Natural killer cell (primary cell): ENCODE measurements around the gene FDPS. TPM values are rescaled to one million over a fixed set of nuclear protein-coding genes. Genes with fewer than 3 reads are reported as not detected.

Experiments
- ATAC-seq, 3 donors: fragments of 150-1000 bp in 2 of 3; fragments of 200-7000 bp in 1 of 3; cut with Tn5 transposase; 1 replicate in 1 of 3; 2 replicates in 2 of 3; pipeline ENCODE4 v1.10.0; 2021; ENCODE audit warnings: mild to moderate bottlenecking in 2 of 3, moderate library complexity in 2 of 3
- DNase-seq, 2 donors: peaks; one replicate each; pipeline versions ENCODE4 v3.0.0 to v3.0.0-alpha.2; 2013 to 2021; ENCODE audit warnings: mixed read lengths in 1 of 2
- H3K27ac ChIP-seq: one replicate; pipeline ENCODE4 v1.5.1; 2013; ENCODE audit warnings: mild to moderate bottlenecking, low read length
- H3K27me3 ChIP-seq: one replicate; pipeline ENCODE4 v1.6.1; 2013; ENCODE audit warnings: low read length; ENCODE audit not compliant: control insufficient read depth, insufficient read depth
- H3K36me3 ChIP-seq: one replicate; pipeline ENCODE4 v1.6.1; 2013; ENCODE audit warnings: low read length; ENCODE audit not compliant: control insufficient read depth, insufficient read depth
- H3K4me1 ChIP-seq: one replicate; pipeline ENCODE4 v1.6.1; 2013; ENCODE audit warnings: low read length; ENCODE audit not compliant: control insufficient read depth, insufficient read depth
- H3K4me3 ChIP-seq: one replicate; pipeline ENCODE4 v1.5.1; 2013; ENCODE audit warnings: low read length
- H3K9me3 ChIP-seq: one replicate; pipeline ENCODE4 v1.6.1; 2013; ENCODE audit warnings: low read length; ENCODE audit not compliant: control insufficient read depth, insufficient read depth
- H3K27ac Mint-ChIP-seq, 2 donors: one replicate each; pipeline ENCODE4 v1.8.0; 2022; ENCODE audit warnings: mild to moderate bottlenecking in 2 of 2, mixed read lengths in 2 of 2, moderate library complexity in 1 of 2
- H3K27me3 Mint-ChIP-seq, 2 donors: one replicate each; pipeline ENCODE4 v1.8.0; 2022; ENCODE audit warnings: low read depth in 2 of 2, mixed read lengths in 2 of 2
- H3K36me3 Mint-ChIP-seq: one replicate; pipeline ENCODE4 v1.8.0; 2022; ENCODE audit warnings: mixed read lengths
- H3K4me1 Mint-ChIP-seq, 2 donors: one replicate each; pipeline ENCODE4 v1.8.0; 2022; ENCODE audit warnings: mixed read lengths in 2 of 2
- H3K4me3 Mint-ChIP-seq: one replicate; pipeline ENCODE4 v1.8.0; 2022; ENCODE audit warnings: mild to moderate bottlenecking, moderate library complexity, mixed read lengths
- H3K9me3 Mint-ChIP-seq, 2 donors: one replicate each; pipeline ENCODE4 v1.8.0; 2022; ENCODE audit warnings: mixed read lengths in 2 of 2
- CTCF ChIP-seq: fragments of 200-600 bp; IDR thresholded peaks from one replicate; pipeline ENCODE4 v1.8.0; 2022; ENCODE audit warnings: antibody characterized with exemption
- WGBS: methylation state at CpG from one replicate; pipeline ENCODE4 v1.1.7; 2013; ENCODE audit warnings: missing lambda C conversion rate; ENCODE audit not compliant: insufficient coverage; 5-methylcytosine and 5-hydroxymethylcytosine counted together
- intact Hi-C: fragments of 100-400 bp; cut with micrococcal nuclease; formaldehyde crosslinking; loops from one replicate; pipeline ENCODE4 v1.14.2; 2022
- total RNA-seq, 4 donors: library from RNA; stranded (reverse); fragments of 120-200 nt in 1 of 4; gene quantifications; one replicate each; pipeline versions ENCODE4 v1.2.3 to v1.2.4, GENCODE V29; 2013 to 2022

The FDPS gene
- total RNA-seq, 3 donors from 2014 or later (not counting 1 experiment from before 2014, with no cell fraction given): 105 to 110 (median 105) TPM

- peak overlapping the region; percentile 96 for H3K4me3 Mint-ChIP-seq
- DNase-seq (peak; percentile 79 to 93), ATAC-seq (peak; percentile 78 to 90 (median 81))
- no peaks in the 10 kb centered on the region for H3K9me3 Mint-ChIP-seq
- no peaks in the 10 kb centered on the region for H3K36me3 Mint-ChIP-seq
- no peaks in the 10 kb centered on the region for H3K27me3 ChIP-seq
- no peaks in the 10 kb centered on the region for H3K27me3 Mint-ChIP-seq
- H3K9me3 ChIP-seq: no peaks in the 10 kb centered on the region
- TF ChIP-seq CTCF: no peak
- peaks cover 38% of the 10 kb centered on the region for H3K4me1 ChIP-seq
- peak overlapping the region; percentile 74 to 79 for H3K27ac Mint-ChIP-seq
- H3K4me1 Mint-ChIP-seq: peaks cover 21 to 49% of the 10 kb centered on the region in 2 donors
- H3K27ac ChIP-seq: peak overlapping the region; percentile 89
- WGBS: under 1% methylated on average over 44 of the region's 44 CpGs
- intact Hi-C loops: loop anchor here (5.0 kb wide), 1 partner anchor 238 kb away; the partner anchor contains the start of gene ASH1L
- peak overlapping the region; percentile 99 for H3K4me3 ChIP-seq
- no peaks in the 10 kb centered on the region for H3K36me3 ChIP-seq
Measured at GRCh38 chr1:155324037-155324716, 15.5 kb downstream of the FDPS start.

GRCh38 chr1:155324717-155325602, 16.3 kb downstream of the FDPS start:
- Histone ChIP-seq H3K27me3 (no peaks in the 10 kb centered on the region), H3K4me1 (peaks cover 38% of the 10 kb centered on the region), H3K4me3 (peak overlapping the region; percentile 99), H3K36me3 (peaks cover 2% of the 10 kb centered on the region), H3K9me3 (no peaks in the 10 kb centered on the region), H3K27ac (peak overlapping the region; percentile 49)
- H3K4me1 Mint-ChIP-seq: peaks cover 19 to 44% of the 10 kb centered on the region in 2 donors
- 26% methylated on average over 59 of the region's 59 CpGs for WGBS
- H3K4me3 Mint-ChIP-seq: peak overlapping the region; percentile 96
- no peaks in the 10 kb centered on the region for H3K36me3 Mint-ChIP-seq
- H3K9me3 Mint-ChIP-seq: no peaks in the 10 kb centered on the region
- peak; percentile 29 for TF ChIP-seq CTCF
- peak overlapping the region; percentile 74 to 79 for H3K27ac Mint-ChIP-seq
- DNase-seq (peak in 1 of 2 donors; percentile 43), ATAC-seq (peak in 1 of 3 donors; percentile 1)
- intact Hi-C loops: loop anchor here (5.0 kb wide), 1 partner anchor 237 kb away; the partner anchor contains the start of gene ASH1L
- no peaks in the 10 kb centered on the region for H3K27me3 Mint-ChIP-seq

GRCh38 chr1:155325603-155325893, 16.9 kb downstream of the FDPS start:
- no peak overlapping the region for H3K4me3 ChIP-seq
- Mint-ChIP-seq H3K4me1 (peaks cover 13 to 38% of the 10 kb centered on the region in 2 donors), H3K9me3 (no peaks in the 10 kb centered on the region), H3K27me3 (no peaks in the 10 kb centered on the region), H3K27ac (peak overlapping the region; percentile 31 to 74), H3K36me3 (no peaks in the 10 kb centered on the region), H3K4me3 (peak overlapping the region; percentile 67)
- intact Hi-C loops: no loop called here
- no peaks in the 10 kb centered on the region for H3K27me3 ChIP-seq
- 92% methylated on average over 6 of the region's 6 CpGs for WGBS
- no peak overlapping the region for H3K27ac ChIP-seq
- H3K36me3 ChIP-seq: peaks cover 5% of the 10 kb centered on the region
- no peak for ATAC-seq
- no peak for TF ChIP-seq CTCF
- peaks cover 34% of the 10 kb centered on the region for H3K4me1 ChIP-seq
- DNase-seq: peak in 1 of 2 donors; percentile 28
- H3K9me3 ChIP-seq: no peaks in the 10 kb centered on the region
